Stimulated activated naive CD8-positive, alpha-beta T cell treated with anti-CD3 and anti-CD28 coated beads, Interleukin-15, Interleukin-2, amounts not matched to agents 100 ng/mL and 50 ng/mL, for 24 hours (primary cell): Measurements from ENCODE around the gene TOMM40.
"Not testable (repeated sequence)": the region's sequence is repeated elsewhere in the genome, so short reads cannot be mapped to it uniquely, and the experiment has no call there.

Experiments
- H3K27ac Mint-ChIP-seq: one replicate; pipeline ENCODE4 v1.8.0; 2021; ENCODE audit warnings: mild to moderate bottlenecking, mixed read lengths
- H3K27me3 Mint-ChIP-seq: one replicate; pipeline ENCODE4 v1.8.0; 2021; ENCODE audit warnings: mixed read lengths
- H3K36me3 Mint-ChIP-seq: one replicate; pipeline ENCODE4 v1.8.0; 2021; ENCODE audit warnings: low read depth, mixed read lengths
- H3K4me1 Mint-ChIP-seq: one replicate; pipeline ENCODE4 v1.8.0; 2021; ENCODE audit warnings: low read depth, mixed read lengths
- H3K4me3 Mint-ChIP-seq: one replicate; pipeline ENCODE4 v1.8.0; 2021; ENCODE audit warnings: mild to moderate bottlenecking, mixed read lengths
- H3K9me3 Mint-ChIP-seq: one replicate; pipeline ENCODE4 v1.8.0; 2021; ENCODE audit warnings: mixed read lengths

TOMM40 gene

GRCh38 chr19:44903216-44903601 lies 12.2 kb downstream of the TOMM40 start:
- Mint-ChIP-seq H3K27me3 (peaks cover 20% of the 10 kb centered on the region), H3K27ac (peak overlapping the region; percentile 23), H3K4me1 (no peaks in the 10 kb centered on the region), H3K9me3 (no peaks in the 10 kb centered on the region), H3K36me3 (peaks cover 40% of the 10 kb centered on the region), H3K4me3 (no peak overlapping the region)

DNA sequence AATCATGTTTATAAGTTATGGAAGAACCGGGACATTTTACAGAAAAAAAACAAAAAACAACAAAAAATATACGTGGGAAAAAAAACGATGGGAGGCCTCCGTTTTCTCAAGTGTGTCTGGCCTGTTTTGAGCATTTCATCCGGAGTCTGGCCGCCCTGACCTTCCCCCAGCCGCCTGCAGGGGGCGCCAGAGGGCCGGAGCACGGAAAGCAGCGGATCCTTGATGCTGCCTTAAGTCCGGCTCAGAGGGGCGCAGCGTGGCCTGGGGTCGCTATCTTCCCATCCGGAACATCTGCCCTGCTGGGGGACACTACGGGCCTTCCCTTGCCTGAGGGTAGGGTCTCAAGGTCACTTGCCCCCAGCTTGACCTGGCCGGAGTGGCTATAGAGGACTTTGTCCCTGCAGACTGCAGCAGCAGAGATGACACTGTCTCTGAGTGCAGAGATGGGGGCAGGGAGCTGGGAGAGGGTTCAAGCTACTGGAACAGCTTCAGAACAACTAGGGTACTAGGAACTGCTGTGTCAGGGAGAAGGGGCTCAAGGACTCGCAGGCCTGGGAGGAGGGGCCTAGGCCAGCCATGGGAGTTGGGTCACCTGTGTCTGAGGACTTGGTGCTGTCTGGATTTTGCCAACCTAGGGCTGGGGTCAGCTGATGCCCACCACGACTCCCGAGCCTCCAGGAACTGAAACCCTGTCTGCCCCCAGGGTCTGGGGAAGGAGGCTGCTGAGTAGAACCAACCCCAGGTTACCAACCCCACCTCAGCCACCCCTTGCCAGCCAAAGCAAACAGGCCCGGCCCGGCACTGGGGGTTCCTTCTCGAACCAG lies 12.8 kb downstream of the TOMM40 start:
- H3K4me3 Mint-ChIP-seq, result no peak overlapping the region
- peak overlapping the region; percentile 23 for H3K27ac Mint-ChIP-seq
- H3K36me3 Mint-ChIP-seq, result peaks cover 38% of the 10 kb centered on the region
- no peaks in the 10 kb centered on the region for H3K4me1 Mint-ChIP-seq
- H3K27me3 Mint-ChIP-seq, result peaks cover 20% of the 10 kb centered on the region
- H3K9me3 Mint-ChIP-seq, result no peaks in the 10 kb centered on the region

GRCh38 chr19:44904426-44904994 lies 13.5 kb downstream of the TOMM40 start:
- Mint-ChIP-seq H3K27me3 (peaks cover 20% of the 10 kb centered on the region), H3K9me3 (no peaks in the 10 kb centered on the region), H3K36me3 (peaks cover 34% of the 10 kb centered on the region), H3K27ac (no peak overlapping the region), H3K4me1 (no peaks in the 10 kb centered on the region), H3K4me3 (no peak overlapping the region)

DNA sequence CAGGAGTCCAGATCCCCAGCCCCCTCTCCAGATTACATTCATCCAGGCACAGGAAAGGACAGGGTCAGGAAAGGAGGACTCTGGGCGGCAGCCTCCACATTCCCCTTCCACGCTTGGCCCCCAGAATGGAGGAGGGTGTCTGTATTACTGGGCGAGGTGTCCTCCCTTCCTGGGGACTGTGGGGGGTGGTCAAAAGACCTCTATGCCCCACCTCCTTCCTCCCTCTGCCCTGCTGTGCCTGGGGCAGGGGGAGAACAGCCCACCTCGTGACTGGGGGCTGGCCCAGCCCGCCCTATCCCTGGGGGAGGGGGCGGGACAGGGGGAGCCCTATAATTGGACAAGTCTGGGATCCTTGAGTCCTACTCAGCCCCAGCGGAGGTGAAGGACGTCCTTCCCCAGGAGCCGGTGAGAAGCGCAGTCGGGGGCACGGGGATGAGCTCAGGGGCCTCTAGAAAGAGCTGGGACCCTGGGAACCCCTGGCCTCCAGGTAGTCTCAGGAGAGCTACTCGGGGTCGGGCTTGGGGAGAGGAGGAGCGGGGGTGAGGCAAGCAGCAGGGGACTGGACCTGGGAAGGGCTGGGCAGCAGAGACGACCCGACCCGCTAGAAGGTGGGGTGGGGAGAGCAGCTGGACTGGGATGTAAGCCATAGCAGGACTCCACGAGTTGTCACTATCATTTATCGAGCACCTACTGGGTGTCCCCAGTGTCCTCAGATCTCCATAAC lies 14.5 kb downstream of the TOMM40 start, which contains the start of gene APOE:
Gene APOE, plus strand, starts transcription at position 360 of the 724 bp plus-strand sequence. CDS start 829 bp downstream, outside the sequence.
- Mint-ChIP-seq H3K4me3 (no peak within 1 kb of the TSS), H3K27ac (no peak within 1 kb of the TSS), H3K4me1 (no peaks in the 10 kb centered on the region), H3K9me3 (no peaks in the 10 kb centered on the region), H3K36me3 (peaks cover 23% of the 10 kb centered on the region), H3K27me3 (peaks cover 20% of the 10 kb centered on the region)

DNA sequence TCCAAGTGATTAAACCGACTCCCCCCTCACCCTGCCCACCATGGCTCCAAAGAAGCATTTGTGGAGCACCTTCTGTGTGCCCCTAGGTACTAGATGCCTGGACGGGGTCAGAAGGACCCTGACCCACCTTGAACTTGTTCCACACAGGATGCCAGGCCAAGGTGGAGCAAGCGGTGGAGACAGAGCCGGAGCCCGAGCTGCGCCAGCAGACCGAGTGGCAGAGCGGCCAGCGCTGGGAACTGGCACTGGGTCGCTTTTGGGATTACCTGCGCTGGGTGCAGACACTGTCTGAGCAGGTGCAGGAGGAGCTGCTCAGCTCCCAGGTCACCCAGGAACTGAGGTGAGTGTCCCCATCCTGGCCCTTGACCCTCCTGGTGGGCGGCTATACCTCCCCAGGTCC lies 16.6 kb downstream of the TOMM40 start:
- Mint-ChIP-seq H3K36me3 (peaks cover 9% of the 10 kb centered on the region), H3K27ac (no peak overlapping the region), H3K9me3 (no peaks in the 10 kb centered on the region), H3K4me3 (no peak overlapping the region), H3K27me3 (peaks cover 29% of the 10 kb centered on the region), H3K4me1 (no peaks in the 10 kb centered on the region)

- Mint-ChIP-seq H3K9me3 (no peaks in the 10 kb centered on the region), H3K36me3 (peaks cover 6% of the 10 kb centered on the region), H3K27me3 (peaks cover 34% of the 10 kb centered on the region), H3K4me3 (no peak overlapping the region), H3K4me1 (no peaks in the 10 kb centered on the region), H3K27ac (no peak overlapping the region)
Measured at GRCh38 chr19:44908074-44908835, 17.2 kb downstream of the TOMM40 start.

DNA sequence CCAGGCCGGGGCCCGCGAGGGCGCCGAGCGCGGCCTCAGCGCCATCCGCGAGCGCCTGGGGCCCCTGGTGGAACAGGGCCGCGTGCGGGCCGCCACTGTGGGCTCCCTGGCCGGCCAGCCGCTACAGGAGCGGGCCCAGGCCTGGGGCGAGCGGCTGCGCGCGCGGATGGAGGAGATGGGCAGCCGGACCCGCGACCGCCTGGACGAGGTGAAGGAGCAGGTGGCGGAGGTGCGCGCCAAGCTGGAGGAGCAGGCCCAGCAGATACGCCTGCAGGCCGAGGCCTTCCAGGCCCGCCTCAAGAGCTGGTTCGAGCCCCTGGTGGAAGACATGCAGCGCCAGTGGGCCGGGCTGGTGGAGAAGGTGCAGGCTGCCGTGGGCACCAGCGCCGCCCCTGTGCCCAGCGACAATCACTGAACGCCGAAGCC lies 17.8 kb downstream of the TOMM40 start:
- Mint-ChIP-seq H3K4me1 (no peaks in the 10 kb centered on the region), H3K4me3 (no peak overlapping the region), H3K9me3 (no peaks in the 10 kb centered on the region), H3K27ac (no peak overlapping the region), H3K27me3 (peaks cover 39% of the 10 kb centered on the region), H3K36me3 (peaks cover under 1% of the 10 kb centered on the region)

- peaks cover 45% of the 10 kb centered on the region for H3K27me3 Mint-ChIP-seq
- no peak overlapping the region for H3K4me3 Mint-ChIP-seq
- H3K4me1 Mint-ChIP-seq, result peaks cover 5% of the 10 kb centered on the region
- no peak overlapping the region for H3K27ac Mint-ChIP-seq
- H3K9me3 Mint-ChIP-seq, result no peaks in the 10 kb centered on the region
- H3K36me3 Mint-ChIP-seq, result no peaks in the 10 kb centered on the region
Measured at GRCh38 chr19:44909775-44910174, 18.7 kb downstream of the TOMM40 start.

- not testable (repeated sequence) for H3K27ac Mint-ChIP-seq, H3K4me3 Mint-ChIP-seq
- H3K27me3 Mint-ChIP-seq, result peaks cover 30% of the 10 kb centered on the region
Measured at GRCh38 chr19:44911896-44912295, 20.8 kb downstream of the TOMM40 start.

GRCh38 chr19:44912854-44913253 lies 21.8 kb downstream of the TOMM40 start:
- H3K27me3 Mint-ChIP-seq, result peaks cover 28% of the 10 kb centered on the region
- H3K36me3 Mint-ChIP-seq, result no peaks in the 10 kb centered on the region
- H3K27ac Mint-ChIP-seq, result peak overlapping the region; percentile 23
- H3K9me3 Mint-ChIP-seq, result no peaks in the 10 kb centered on the region
- peaks cover 7% of the 10 kb centered on the region for H3K4me1 Mint-ChIP-seq
- H3K4me3 Mint-ChIP-seq, result no peak overlapping the region

More at GRCh38 chr19:44911896-44912295, 20.8 kb downstream of the TOMM40 start:
- not testable (repeated sequence) for H3K4me1 Mint-ChIP-seq, H3K36me3 Mint-ChIP-seq, H3K9me3 Mint-ChIP-seq

GRCh38 chr19:44913512-44914432 lies 22.7 kb downstream of the TOMM40 start:
- H3K4me3 Mint-ChIP-seq, result peak overlapping the region; percentile 85
- not testable (repeated sequence) for H3K9me3 Mint-ChIP-seq, H3K4me1 Mint-ChIP-seq, H3K27ac Mint-ChIP-seq, H3K36me3 Mint-ChIP-seq
- peaks cover 25% of the 10 kb centered on the region for H3K27me3 Mint-ChIP-seq

- peaks cover 25% of the 10 kb centered on the region for H3K27me3 Mint-ChIP-seq
- not testable (repeated sequence) for H3K9me3 Mint-ChIP-seq, H3K4me1 Mint-ChIP-seq, H3K36me3 Mint-ChIP-seq
- peak within 1 kb of the TSS; percentile 91 for H3K27ac Mint-ChIP-seq
- H3K4me3 Mint-ChIP-seq, result peak within 1 kb of the TSS; percentile 85
Measured at GRCh38 chr19:44914433-44915206, 23.6 kb downstream of the TOMM40 start, which contains the start of gene APOC1. Gene APOC1 (plus strand): TSS chr19:44914608. CDS start chr19:44914892, 284 bp downstream.

DNA sequence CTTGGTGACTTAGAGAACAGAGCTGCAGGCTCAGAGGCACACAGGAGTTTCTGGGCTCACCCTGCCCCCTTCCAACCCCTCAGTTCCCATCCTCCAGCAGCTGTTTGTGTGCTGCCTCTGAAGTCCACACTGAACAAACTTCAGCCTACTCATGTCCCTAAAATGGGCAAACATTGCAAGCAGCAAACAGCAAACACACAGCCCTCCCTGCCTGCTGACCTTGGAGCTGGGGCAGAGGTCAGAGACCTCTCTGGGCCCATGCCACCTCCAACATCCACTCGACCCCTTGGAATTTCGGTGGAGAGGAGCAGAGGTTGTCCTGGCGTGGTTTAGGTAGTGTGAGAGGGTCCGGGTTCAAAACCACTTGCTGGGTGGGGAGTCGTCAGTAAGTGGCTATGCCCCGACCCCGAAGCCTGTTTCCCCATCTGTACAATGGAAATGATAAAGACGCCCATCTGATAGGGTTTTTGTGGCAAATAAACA lies 33.2 kb downstream of the TOMM40 start:
- Mint-ChIP-seq H3K4me3 (no peak overlapping the region), H3K4me1 (peaks cover 9% of the 10 kb centered on the region), H3K27ac (no peak overlapping the region), H3K9me3 (no peaks in the 10 kb centered on the region), H3K36me3 (no peaks in the 10 kb centered on the region), H3K27me3 (peaks cover 17% of the 10 kb centered on the region)
